Measurements from ENCODE around the gene GALNT10. TPM values are rescaled to one million over a fixed set of nuclear protein-coding genes. Genes with fewer than 3 reads are reported as not detected.

The GALNT10 gene
- total RNA-seq, 1 donor from 2014 or later, result 178 TPM

DNA sequence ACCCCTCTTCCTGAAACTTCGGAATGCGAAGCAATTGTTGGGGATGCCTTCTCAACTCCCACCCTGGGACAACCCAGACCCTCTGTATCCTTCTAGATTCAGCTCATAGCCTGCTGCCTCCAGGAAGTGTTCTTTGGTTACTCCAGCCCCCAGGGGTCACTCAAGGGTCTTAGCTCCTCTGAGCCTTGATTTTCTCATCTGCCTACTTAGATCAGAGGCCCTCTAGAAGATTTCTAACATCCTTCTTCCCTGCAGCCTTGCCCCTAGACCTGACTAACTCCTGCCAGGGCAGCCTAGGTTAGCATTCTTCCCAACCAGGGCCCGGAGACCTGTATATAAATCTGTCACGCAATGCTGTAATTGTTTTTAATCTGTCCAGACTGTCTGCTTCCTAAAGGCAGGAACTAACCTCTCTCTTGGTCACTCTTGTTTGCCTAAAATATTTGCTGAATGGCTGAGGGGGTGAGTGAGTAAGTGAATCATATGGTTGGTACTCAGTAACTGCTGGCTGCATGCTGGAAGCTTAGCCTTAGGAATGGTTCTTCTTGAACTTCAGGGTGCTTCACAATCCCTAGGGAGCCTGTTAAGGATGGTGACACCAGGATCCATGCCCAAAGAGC lies 8.2 kb downstream of the GALNT10 start:
- Mint-ChIP-seq H3K27me3 (ENCODE audit: unreplicated experiment) (no peaks in the 10 kb centered on the region), H3K9me3 (ENCODE audit: unreplicated experiment) (no peaks in the 10 kb centered on the region), H3K4me3 (ENCODE audit: unreplicated experiment) (peak overlapping the region; percentile 14), H3K27ac (ENCODE audit: unreplicated experiment) (peak overlapping the region; percentile 85), H3K4me1 (ENCODE audit: unreplicated experiment) (peaks cover 81% of the 10 kb centered on the region), H3K36me3 (ENCODE audit: unreplicated experiment) (peaks cover 34% of the 10 kb centered on the region)
- no peak for DNase-seq (ENCODE audit: extremely low spot score, unreplicated experiment)
- TF ChIP-seq, protein P1, sequence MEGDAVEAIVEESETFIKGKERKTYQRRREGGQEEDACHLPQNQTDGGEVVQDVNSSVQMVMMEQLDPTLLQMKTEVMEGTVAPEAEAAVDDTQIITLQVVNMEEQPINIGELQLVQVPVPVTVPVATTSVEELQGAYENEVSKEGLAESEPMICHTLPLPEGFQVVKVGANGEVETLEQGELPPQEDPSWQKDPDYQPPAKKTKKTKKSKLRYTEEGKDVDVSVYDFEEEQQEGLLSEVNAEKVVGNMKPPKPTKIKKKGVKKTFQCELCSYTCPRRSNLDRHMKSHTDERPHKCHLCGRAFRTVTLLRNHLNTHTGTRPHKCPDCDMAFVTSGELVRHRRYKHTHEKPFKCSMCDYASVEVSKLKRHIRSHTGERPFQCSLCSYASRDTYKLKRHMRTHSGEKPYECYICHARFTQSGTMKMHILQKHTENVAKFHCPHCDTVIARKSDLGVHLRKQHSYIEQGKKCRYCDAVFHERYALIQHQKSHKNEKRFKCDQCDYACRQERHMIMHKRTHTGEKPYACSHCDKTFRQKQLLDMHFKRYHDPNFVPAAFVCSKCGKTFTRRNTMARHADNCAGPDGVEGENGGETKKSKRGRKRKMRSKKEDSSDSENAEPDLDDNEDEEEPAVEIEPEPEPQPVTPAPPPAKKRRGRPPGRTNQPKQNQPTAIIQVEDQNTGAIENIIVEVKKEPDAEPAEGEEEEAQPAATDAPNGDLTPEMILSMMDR (IDR thresholded peaks at IDR 0.05), result no peak

DNA sequence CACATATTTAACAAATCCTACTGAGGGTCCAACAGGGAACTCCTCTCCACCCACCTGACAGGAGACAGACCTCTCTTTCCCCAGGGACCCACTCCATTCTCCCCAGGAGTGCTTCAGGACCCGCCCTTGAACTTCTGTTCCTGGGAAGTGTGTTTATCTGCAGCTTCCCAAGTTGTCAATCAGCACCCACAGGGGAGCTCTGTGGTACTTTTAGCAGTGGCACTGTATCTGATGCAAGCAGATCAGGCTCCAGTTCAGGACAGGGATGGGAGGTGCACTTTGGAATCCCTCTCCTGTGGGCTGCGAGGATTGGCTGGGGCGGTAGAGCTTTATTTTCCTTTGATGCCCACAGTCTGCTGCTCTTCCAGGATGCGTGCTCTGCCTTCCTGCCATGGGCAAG lies 8.7 kb downstream of the GALNT10 start:
- no peaks in the 10 kb centered on the region for H3K27me3 Mint-ChIP-seq (ENCODE audit: unreplicated experiment)
- no peak overlapping the region for H3K4me3 Mint-ChIP-seq (ENCODE audit: unreplicated experiment)

GRCh38 chr5:154199671-154200220 lies 9.2 kb downstream of the GALNT10 start:
- H3K36me3 Mint-ChIP-seq (ENCODE audit: unreplicated experiment), result peaks cover 37% of the 10 kb centered on the region
- H3K27me3 Mint-ChIP-seq (ENCODE audit: unreplicated experiment), result no peaks in the 10 kb centered on the region
- TF ChIP-seq, protein P1 (IDR thresholded peaks at IDR 0.05), result no peak
- no peaks in the 10 kb centered on the region for H3K9me3 Mint-ChIP-seq (ENCODE audit: unreplicated experiment)
- peaks cover 78% of the 10 kb centered on the region for H3K4me1 Mint-ChIP-seq (ENCODE audit: unreplicated experiment)
- H3K4me3 Mint-ChIP-seq (ENCODE audit: unreplicated experiment), result no peak overlapping the region
- no peak for DNase-seq (ENCODE audit: extremely low spot score, unreplicated experiment)
- peak overlapping the region; percentile 85 for H3K27ac Mint-ChIP-seq (ENCODE audit: unreplicated experiment)

More for the DNA sequence above, 8.7 kb downstream of the GALNT10 start:
- TF ChIP-seq, protein P1 (IDR thresholded peaks at IDR 0.05), result no peak
- Mint-ChIP-seq H3K9me3 (ENCODE audit: unreplicated experiment) (no peaks in the 10 kb centered on the region), H3K4me1 (ENCODE audit: unreplicated experiment) (peaks cover 78% of the 10 kb centered on the region), H3K36me3 (ENCODE audit: unreplicated experiment) (peaks cover 37% of the 10 kb centered on the region), H3K27ac (ENCODE audit: unreplicated experiment) (peak overlapping the region; percentile 85)
- no peak for DNase-seq (ENCODE audit: extremely low spot score, unreplicated experiment)

DNA sequence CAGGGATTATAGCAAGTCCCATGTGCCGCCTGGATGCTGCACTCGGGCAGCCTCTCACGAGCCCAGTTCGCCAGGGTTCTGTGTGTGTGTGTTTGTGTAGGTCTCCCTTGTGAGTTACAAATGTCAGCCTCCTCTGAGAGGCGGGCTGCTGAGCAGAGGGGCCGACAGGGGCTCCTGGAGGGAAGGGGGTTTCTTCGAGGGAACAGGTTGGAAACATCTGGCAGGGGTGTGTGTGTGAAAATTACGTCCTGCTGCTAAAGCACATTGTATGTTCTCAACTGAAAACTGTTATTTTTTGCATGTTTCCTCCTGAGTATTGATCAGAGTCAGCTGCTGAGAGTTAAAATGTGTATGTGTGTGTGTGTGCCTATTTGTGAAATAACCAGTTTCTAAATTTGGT lies 9.7 kb downstream of the GALNT10 start:
- no peak overlapping the region for H3K4me3 Mint-ChIP-seq (ENCODE audit: unreplicated experiment)
- no peaks in the 10 kb centered on the region for H3K27me3 Mint-ChIP-seq (ENCODE audit: unreplicated experiment)
- no peaks in the 10 kb centered on the region for H3K9me3 Mint-ChIP-seq (ENCODE audit: unreplicated experiment)
- TF ChIP-seq, protein P1 (IDR thresholded peaks at IDR 0.05), result no peak
- H3K4me1 Mint-ChIP-seq (ENCODE audit: unreplicated experiment), result peaks cover 78% of the 10 kb centered on the region
- H3K27ac Mint-ChIP-seq (ENCODE audit: unreplicated experiment), result peak overlapping the region; percentile 85
- DNase-seq (ENCODE audit: extremely low spot score, unreplicated experiment), result no peak
- peaks cover 39% of the 10 kb centered on the region for H3K36me3 Mint-ChIP-seq (ENCODE audit: unreplicated experiment)

- no peak for DNase-seq (ENCODE audit: extremely low spot score, unreplicated experiment)
- Mint-ChIP-seq H3K36me3 (ENCODE audit: unreplicated experiment) (peaks cover 34% of the 10 kb centered on the region), H3K27ac (ENCODE audit: unreplicated experiment) (peak overlapping the region; percentile 19), H3K9me3 (ENCODE audit: unreplicated experiment) (no peaks in the 10 kb centered on the region), H3K27me3 (ENCODE audit: unreplicated experiment) (no peaks in the 10 kb centered on the region), H3K4me1 (ENCODE audit: unreplicated experiment) (peaks cover 76% of the 10 kb centered on the region), H3K4me3 (ENCODE audit: unreplicated experiment) (no peak overlapping the region)
- TF ChIP-seq, protein P1 (IDR thresholded peaks at IDR 0.05), result no peak
Measured at GRCh38 chr5:154201108-154201769, 10.7 kb downstream of the GALNT10 start.
